K562 (cell line): ENCODE results near the gene NTRK3.

Experiments
- CC2D1A ChIP-seq: fragments of 450-650 bp; IDR thresholded peaks from 2 replicates; pipeline ENCODE4 v1.6.1; 2017; ENCODE audit warnings: mild to moderate bottlenecking
- MAFK ChIP-seq: IDR thresholded peaks from 2 replicates; pipeline ENCODE4 v1.6.1; 2011; ENCODE audit warnings: low read length, improper control_type of control experiment
- PTBP1 ChIP-seq: fragments of 200-400 bp; formaldehyde crosslinking; IDR thresholded peaks from 2 replicates; pipeline ENCODE4 v1.6.1; 2017; ENCODE audit warnings: low read depth, low read length
- ZBTB8A ChIP-seq: fragments of 450-650 bp; IDR thresholded peaks from 2 replicates; pipeline ENCODE4 v1.6.1; 2018; ENCODE audit warnings: mild to moderate bottlenecking, moderate library complexity; ENCODE audit not compliant: partially characterized antibody
- ZNF146 ChIP-seq: IDR thresholded peaks from one replicate; pipeline ENCODE4 v1.6.1; 2018; ENCODE audit warnings: missing compliant biosample characterization; ENCODE audit not compliant: unreplicated experiment
- TF ChIP-seq, protein P1 (sequence below), 3 experiments: IDR thresholded peaks in 2 of 3; conservative IDR thresholded peaks in 1 of 3; 2 replicates each; pipeline ENCODE4 v1.5.1; 2011 to 2012; ENCODE audit warnings: low read length in 3 of 3, mild to moderate bottlenecking in 3 of 3, control low read depth in 2 of 3, improper control_type of control experiment in 1 of 3, inconsistent platforms in 1 of 3, low read depth in 1 of 3, mixed read lengths in 1 of 3, moderate library complexity in 1 of 3; ENCODE audit not compliant: insufficient read depth in 2 of 3
- TF ChIP-seq, protein P2 (sequence below), 2 experiments: fragments of 450-650 bp in 1 of 2; sonication (generic) in 1 of 2; formaldehyde crosslinking in 1 of 2; IDR thresholded peaks in 1 of 2; conservative IDR thresholded peaks in 1 of 2; 2 replicates each; pipeline versions ENCODE4 v1.6.1 to v1.8.1; 2016 to 2023; ENCODE audit warnings: mild to moderate bottlenecking in 2 of 2, moderate library complexity in 2 of 2, inconsistent platforms in 1 of 2, missing genetic modification reagents in 1 of 2

DNA sequence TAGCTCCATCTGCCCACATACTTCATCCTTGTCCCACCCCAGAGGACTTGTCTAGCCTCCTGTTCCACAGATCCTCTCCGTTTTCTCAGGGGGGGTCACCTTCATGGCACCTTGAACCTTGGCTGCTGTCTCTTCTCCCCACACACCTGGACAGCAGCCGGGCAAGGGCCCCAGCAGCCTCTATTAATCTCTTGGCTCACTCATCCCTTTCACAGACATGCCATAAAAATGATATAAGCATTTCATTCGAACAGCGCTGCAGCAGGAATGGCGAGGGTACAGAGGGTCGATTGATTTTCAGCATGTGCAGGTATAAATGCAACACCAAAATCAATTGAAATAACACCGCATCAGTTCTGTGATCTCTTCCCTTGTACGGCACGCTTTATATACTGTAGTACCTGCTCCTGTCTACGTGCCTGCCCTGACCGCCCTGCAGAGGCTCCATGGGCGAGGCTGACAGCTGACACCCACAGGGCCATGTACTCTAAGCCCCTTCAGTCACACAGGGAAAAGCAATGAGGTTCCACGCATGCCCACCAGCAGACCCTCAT, 209.9 kb downstream of the NTRK3 start:
- TF ChIP-seq MAFK: no peak
- TF ChIP-seq ZBTB8A: no peak
- TF ChIP-seq CC2D1A: no peak
- TF ChIP-seq, protein P1, sequence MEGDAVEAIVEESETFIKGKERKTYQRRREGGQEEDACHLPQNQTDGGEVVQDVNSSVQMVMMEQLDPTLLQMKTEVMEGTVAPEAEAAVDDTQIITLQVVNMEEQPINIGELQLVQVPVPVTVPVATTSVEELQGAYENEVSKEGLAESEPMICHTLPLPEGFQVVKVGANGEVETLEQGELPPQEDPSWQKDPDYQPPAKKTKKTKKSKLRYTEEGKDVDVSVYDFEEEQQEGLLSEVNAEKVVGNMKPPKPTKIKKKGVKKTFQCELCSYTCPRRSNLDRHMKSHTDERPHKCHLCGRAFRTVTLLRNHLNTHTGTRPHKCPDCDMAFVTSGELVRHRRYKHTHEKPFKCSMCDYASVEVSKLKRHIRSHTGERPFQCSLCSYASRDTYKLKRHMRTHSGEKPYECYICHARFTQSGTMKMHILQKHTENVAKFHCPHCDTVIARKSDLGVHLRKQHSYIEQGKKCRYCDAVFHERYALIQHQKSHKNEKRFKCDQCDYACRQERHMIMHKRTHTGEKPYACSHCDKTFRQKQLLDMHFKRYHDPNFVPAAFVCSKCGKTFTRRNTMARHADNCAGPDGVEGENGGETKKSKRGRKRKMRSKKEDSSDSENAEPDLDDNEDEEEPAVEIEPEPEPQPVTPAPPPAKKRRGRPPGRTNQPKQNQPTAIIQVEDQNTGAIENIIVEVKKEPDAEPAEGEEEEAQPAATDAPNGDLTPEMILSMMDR (IDR thresholded peaks at IDR 0.05 in 2 of 3, conservative IDR thresholded peaks at IDR 0.05 in 1 of 3; ENCODE audit: insufficient read depth in 2 of 3, low read depth in 1 of 3, low read length in 3 of 3): no peak
- TF ChIP-seq PTBP1: no peak
- TF ChIP-seq ZNF146 (CRISPR knock-in tag): no peak
- TF ChIP-seq, protein P2, sequence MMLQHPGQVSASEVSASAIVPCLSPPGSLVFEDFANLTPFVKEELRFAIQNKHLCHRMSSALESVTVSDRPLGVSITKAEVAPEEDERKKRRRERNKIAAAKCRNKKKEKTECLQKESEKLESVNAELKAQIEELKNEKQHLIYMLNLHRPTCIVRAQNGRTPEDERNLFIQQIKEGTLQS (IDR thresholded peaks at IDR 0.05): no peak
- TF ChIP-seq, protein P2 (CRISPR knock-in tag; conservative IDR thresholded peaks at IDR 0.05): no peak
